ENCODE data around the gene SDR42E1.

SDR42E1 gene

GRCh38 chr16:82011199-82011641, at the start of gene SDR42E1:
TSS of gene SDR42E1 (minus strand) at chr16:82011470. CDS start at chr16:82000858, 10,612 bp downstream.
- DNase-seq, result no peak

- no peak for DNase-seq
These were observed 48.7 kb upstream of the SDR42E1 start for GRCh38 chr16:82059983-82060421.

DNA sequence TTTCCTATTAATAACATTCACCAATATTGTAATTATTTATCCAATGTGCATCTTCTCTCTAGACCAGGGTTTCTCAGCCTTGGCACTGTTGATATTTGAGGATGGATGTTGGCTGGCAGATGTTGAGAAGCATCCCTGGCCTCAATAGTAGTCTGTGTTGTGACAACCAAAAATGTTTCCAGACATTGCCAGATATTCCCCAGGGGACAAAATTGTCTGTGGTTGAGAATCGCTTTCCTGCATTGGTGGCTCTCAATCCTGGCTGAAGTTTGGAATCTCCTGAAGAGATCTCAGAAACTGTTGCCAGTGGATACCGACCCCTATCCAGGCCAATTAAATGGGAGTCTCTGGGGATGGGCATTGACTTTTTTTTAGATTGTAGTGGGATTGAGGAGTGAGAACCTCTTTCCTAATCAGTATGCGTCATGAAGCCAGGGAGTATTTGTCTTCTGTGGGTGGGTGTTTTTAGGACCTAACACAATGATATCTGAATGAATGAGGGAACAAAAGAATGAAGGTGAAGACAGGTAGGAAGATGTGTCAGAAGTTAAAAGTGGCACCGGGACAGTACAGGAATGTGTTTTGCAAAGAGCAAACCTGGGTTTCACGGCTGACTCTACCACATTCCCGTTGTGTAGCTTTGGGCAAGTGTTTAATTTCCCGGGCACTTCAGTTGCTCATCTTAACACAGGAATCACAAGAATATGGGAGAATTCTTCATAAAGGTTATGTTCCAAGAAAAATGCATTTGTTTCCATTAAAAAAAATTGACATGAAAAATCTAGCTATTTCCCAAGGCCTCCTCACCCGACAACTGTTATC, 48.1 kb upstream of the SDR42E1 start:
- no peak for DNase-seq

- no peak for DNase-seq
These were observed 45.3 kb upstream of the SDR42E1 start for GRCh38 chr16:82056550-82056896.

DNA sequence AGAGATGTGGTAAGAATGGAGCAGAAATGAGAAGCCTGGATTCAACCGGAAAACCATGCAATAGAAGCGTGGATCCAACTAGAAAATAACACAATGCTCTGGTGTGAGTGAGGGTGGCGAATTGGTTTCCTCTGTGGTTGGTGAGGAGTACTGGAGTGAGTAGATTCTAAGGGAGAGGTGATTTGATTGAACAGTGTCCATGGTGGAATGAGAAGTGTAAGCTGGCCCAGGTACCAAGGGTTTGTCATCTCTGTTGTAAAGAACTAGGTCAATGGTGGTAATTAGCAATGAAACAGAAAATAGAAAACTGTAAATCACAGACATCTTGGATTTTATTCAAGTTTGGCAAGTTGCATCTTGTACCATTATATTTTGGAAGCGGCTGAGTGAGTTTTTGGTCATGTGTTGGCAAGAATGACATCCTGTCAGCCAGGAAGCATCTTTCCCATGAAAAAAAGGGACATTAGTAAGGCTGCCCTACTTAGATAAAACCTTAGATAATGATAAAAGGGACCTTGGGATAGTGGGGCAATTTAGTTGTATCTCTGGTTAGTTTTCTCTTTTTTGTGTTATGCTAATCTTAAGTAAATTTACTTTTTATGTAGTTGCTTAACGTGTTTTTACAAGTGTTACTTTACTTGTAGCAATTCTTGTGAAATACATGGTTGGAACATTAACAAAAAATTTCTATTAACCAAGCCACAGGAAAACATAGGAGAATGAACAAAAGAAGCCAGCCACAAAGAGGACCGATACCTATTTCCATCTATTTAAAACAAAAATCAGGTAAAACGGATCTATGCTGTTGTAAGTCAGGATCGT, 44.7 kb upstream of the SDR42E1 start:
- no peak for DNase-seq

DNA sequence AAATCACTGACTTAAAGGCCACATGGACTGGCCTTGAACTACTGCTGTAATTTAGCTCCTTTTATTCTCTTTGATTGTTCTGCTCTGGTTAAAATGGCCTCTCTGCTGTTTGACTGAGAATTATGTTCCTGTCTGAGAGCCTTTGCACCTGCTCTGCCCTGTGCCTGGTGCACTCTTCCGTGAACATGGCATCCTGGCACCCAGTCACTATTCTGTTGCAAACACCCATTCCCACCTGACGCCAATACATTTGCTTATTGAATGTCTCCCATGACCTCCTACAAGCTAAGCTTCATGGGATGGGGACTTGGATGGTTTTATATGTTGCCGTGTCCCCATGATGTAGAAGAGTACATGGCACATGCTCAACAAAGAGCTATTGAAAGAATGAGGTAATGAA, 43.8 kb upstream of the SDR42E1 start:
- no peak for DNase-seq

DNA sequence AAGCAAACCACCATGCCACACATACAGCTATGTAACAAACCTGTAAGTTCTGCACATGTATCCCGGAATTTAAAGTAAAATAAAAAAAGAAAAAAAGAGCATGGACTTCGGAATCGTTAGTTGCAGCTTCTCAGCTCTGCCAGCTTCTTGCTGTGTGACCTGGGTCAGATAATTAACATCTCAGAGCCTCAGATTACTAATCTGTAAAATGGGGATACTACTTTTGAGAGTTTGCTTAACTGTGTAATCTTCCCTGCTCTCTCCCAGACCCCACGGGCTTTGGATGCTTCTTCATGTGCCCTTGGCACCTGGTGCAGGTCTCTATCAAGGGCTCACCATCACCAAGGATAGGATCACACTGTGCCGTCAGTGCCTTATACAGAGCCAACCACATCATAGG, 40.4 kb upstream of the SDR42E1 start:
- DNase-seq, result no peak

GRCh38 chr16:82050909-82051357, 39.7 kb upstream of the SDR42E1 start:
- no peak for DNase-seq

DNA sequence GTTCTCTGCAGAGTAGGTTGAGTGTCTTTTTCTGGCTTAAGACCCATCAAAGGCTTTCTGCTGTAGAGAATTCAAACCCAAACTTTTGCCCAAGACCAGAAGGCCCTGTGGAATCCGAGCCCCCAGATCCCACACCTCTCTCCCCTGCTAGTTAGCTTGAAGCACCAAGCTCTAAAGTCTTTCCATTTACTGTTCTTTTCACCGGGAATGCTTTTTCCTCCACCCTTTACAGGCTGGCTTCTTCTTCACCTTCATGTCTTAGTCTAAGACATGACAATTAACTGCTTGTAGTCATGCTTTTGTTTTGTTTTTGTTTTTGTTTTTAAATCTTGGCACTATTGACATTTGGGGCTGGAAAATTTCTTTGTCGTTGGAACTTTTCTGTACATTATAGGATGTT, 39.2 kb upstream of the SDR42E1 start:
- DNase-seq, result no peak

- no peak for DNase-seq
These were observed 38.2 kb upstream of the SDR42E1 start for GRCh38 chr16:82049484-82049883.

DNA sequence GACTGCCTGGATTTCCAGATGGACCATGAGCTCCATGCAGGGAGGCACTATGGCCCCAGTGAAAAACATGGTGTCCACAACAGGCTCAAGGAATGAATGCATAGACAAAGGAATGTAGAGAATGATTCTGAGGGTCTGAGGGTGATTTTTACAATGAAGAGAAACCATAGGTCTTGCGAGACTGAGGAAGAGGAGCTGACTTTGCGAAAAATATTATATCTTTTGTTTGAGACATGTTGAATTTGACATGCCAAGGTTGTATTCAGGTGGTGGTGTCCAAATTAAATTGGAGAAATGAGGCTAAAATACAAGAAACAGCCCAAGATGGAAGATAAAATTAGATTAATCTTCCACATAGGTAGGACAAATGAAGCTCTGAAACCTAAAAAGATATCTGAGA, 36.5 kb upstream of the SDR42E1 start:
- no peak for DNase-seq

DNA sequence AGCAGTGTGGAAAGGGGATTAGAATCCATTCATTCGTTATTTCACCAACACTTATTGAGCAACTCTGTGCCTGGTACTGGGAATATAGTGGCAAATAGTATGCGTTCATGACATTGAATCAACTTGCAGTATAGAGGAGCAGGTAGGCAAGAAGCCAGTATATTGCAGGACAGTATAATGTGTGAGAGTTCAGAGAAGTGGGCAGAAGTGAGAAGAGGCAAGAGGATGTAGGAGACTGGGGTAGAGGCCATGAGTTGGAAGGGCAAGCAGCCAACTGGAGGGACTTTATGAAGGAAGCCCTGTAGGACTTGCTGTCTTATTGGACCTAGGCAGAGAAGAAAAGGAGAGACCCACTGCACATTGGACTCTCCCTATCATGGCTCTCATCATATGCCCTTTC, 36.1 kb upstream of the SDR42E1 start:
- DNase-seq, result no peak

DNA sequence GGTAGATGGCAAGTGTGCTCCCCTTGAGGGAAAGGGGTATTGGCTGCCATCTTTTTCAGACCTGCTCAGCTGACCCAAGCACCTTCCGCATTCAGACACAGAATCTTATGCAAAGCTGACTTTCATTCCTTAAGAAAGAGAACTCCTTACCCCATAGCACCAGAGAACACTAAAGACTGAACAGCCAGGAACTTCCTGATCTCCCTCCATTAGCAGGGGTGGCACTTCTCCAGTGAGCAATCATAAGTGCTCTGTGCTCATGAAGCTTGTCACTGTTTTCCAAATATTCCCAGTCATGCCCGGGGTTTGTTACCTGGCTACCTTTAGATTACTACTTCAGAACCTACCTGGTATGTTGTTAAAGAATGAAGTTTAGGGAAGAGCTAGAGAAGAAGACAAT, 35.7 kb upstream of the SDR42E1 start:
- no peak for DNase-seq

DNA sequence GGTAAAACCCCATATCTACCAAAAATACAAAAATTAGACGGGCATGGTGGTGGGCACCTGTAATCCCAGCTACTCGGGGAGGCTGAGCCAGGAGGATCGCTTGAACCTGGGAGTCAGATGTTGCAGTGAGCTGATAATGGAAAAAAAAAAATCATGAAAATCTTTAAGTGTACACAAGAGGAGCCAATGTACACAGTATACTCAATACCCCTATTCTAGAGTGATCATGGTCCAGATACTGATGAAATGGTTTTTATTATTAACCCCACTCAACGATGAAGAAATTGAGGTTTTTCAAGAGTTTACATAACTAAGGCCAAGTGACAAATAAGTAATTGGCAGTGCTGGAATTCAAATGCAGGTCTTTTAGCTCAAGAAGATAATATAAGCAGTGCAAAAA, 35.3 kb upstream of the SDR42E1 start:
- no peak for DNase-seq

DNA sequence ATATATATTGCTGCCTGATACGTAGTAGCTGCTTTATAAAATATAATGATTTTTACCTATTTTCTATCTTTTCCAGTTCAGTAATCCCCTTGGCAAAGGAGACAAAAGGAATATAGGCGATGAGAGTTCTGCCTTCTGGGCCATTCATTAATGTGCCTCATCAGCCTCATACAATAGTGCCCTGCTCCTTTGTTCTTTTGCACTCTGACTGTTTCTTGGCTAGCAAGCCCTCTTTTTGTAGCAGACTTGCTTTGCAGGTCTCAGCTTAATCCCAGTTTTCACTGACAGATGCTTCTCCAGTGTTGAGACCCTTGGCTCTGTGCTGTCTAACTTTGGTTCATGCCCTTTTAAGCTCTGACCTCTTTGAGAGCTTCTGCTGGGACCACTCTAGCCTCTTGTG, 34.2 kb upstream of the SDR42E1 start:
- DNase-seq, result no peak

- DNase-seq, result no peak
These were observed 33.3 kb upstream of the SDR42E1 start for GRCh38 chr16:82044585-82044911.

DNA sequence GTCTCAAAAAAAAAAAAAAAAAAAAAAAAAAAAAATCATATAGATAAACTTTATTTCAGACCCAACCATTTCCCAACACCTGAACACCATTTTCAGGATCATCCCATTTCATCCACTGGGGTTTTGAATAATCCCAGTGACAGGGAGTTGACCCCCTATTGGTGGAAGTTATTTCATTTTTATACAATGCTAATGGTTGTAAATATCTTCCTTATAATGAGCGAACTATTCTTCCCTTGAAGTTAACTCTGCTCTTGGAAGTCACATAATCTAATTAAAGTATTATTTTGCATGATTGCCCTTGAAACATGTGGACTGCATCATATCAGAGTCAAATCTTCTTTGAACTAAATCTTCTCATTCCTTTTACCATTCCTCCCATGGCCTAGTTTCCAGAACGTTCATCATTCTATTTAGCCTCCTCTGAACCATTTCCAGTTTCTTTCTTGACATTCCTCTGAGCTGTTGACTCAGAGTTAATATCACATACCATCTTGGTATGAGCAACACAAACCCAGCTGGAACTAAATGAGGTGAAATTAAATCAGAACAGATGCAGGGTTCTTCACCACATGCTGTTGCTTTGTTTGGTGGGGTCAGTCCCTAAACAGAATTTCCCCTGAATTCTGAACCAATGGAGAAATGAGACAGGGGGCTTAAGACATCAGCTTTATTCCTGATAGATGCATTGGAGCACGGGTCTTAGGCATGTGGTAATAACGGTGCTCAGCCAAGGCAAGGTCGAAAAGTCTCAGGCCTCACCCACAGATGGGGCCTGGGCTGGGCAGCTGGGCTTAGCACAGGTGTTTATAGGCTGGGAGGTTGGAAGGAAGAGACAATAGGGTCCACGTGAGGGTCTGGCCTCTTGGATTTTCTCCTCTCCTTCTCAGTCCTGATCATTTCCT, 32.7 kb upstream of the SDR42E1 start:
- no peak for DNase-seq

GRCh38 chr16:82042846-82043245, 31.6 kb upstream of the SDR42E1 start:
- DNase-seq, result no peak

DNA sequence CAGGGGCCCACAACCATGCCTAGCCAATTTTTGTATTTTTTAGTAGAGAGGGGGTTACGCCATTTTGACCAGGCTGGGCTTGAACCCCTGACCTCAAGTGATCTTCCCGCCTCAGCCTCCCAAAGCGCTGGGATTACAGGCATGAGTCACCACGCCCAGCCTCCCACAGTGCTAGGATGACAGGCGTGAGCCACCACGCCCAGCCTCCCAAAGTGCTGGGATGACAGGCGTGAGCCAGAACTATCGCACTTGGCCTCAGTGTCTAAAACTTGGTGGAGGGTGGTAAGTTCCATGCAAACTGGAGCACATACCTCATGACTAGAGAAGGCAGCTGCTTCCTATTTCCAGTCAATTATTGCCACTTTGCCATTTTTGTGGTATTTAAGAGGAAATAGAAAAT, 30.9 kb upstream of the SDR42E1 start:
- no peak for DNase-seq

GRCh38 chr16:82041542-82041941, 30.3 kb upstream of the SDR42E1 start:
- DNase-seq, result no peak

GRCh38 chr16:82040296-82040695, 29.0 kb upstream of the SDR42E1 start:
- no peak for DNase-seq

GRCh38 chr16:82037666-82038065, 26.4 kb upstream of the SDR42E1 start:
- DNase-seq, result no peak

- no peak for DNase-seq
These were observed 26.0 kb upstream of the SDR42E1 start for GRCh38 chr16:82037251-82037650.

All from left hindlimb (tissue), 1 donor.